MG63 (cell line): ENCODE data around the gene MAGEA9. TPM values are rescaled to one million over a fixed set of nuclear protein-coding genes. Genes with fewer than 3 reads are reported as not detected.
"Not testable (repeated sequence)": the region's sequence is repeated elsewhere in the genome, so short reads cannot be mapped to it uniquely, and the experiment has no call there.

ENCODE experiments used
- DNase-seq: peaks from one replicate; pipeline ENCODE4 v3.0.0-alpha.2; 2020
- H3K27me3 ChIP-seq: fragments of 250-450 bp; sonication (Bioruptor Pico); 2 replicates; pipeline ENCODE4 v1.5.1; 2020; ENCODE audit warnings: mild to moderate bottlenecking, moderate library complexity
- H3K36me3 ChIP-seq: fragments of 250-450 bp; sonication (Bioruptor Pico); 2 replicates; pipeline ENCODE4 v1.5.1; 2020; ENCODE audit warnings: mild to moderate bottlenecking, moderate library complexity
- H3K4me3 ChIP-seq: fragments of 250-450 bp; sonication (Bioruptor Pico); 2 replicates; pipeline ENCODE4 v1.5.1; 2020; ENCODE audit warnings: mild to moderate bottlenecking, moderate library complexity
- H3K9me3 ChIP-seq: fragments of 250-450 bp; sonication (Bioruptor Pico); 2 replicates; pipeline ENCODE4 v1.5.1; 2020; ENCODE audit warnings: mild to moderate bottlenecking, moderate library complexity
- total RNA-seq: library from RNA; depleted of rRNA; stranded (reverse); fragments of >200 nt; shearing (Covaris generic); gene quantifications from 2 replicates; pipeline ENCODE4 v1.2.3, GENCODE V29; 2014; ENCODE audit warnings: low replicate concordance

Gene MAGEA9
- total RNA-seq, 1 experiment from 2014 or later = not detected

GRCh38 chrX:149799095-149799714 is 17.5 kb downstream of the MAGEA9 start:
- Histone ChIP-seq H3K9me3 (no peaks in the 10 kb centered on the region), H3K4me3 (no peak overlapping the region), H3K36me3 (no peaks in the 10 kb centered on the region), H3K27me3 (no peaks in the 10 kb centered on the region)
- DNase-seq = no peak

DNA sequence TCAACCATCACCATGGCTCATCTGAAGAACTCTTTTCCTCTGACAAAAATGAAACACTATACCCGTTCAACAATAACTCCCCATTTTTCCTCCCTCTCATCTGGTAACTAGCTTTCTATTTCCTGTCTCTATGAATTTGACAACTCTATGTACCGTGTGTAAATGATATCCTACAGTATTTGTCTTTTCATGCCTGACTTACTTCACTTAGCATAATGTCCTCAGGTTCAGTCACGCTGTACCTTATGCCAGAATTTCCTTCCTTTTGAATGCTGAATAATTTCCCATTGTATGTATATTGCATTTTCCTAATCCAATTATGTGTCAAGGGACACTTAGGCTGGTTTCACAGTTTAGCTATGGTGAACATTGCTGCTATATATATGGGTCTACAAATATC is 18.2 kb downstream of the MAGEA9 start:
- Histone ChIP-seq H3K36me3 (no peaks in the 10 kb centered on the region), H3K27me3 (no peaks in the 10 kb centered on the region)
- no peak for DNase-seq

DNA sequence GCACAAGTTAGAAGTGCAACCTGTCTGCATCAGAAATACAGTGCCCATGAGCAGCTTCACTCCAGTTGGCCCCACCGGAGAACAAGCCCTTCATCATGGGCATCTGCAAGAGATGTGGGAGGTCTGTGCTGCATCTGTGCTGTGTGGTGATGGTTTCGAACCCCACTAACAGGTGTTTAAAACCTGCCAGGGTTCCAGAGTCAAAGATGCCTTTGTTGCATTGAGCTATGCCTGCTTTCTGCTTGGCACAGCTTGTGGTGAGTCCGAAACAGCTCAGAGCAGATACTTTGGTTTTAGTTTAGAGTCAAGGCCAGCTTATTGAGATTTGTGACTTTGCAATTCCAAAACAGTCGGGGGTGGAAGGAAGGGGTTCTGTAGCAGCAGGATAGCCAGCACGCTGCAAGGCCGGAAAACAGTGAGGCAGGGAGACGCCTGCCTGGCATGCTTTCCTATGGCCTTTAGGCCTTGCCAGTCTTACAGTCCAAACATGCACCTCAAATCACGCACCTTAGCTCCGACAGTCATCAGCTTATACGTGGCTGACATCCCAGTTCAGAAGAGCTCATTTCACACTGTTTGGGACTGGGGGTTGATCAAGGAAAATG is 21.8 kb downstream of the MAGEA9 start:
- DNase-seq = no peak
- Histone ChIP-seq H3K9me3 (no peaks in the 10 kb centered on the region), H3K36me3 (no peaks in the 10 kb centered on the region), H3K27me3 (no peaks in the 10 kb centered on the region), H3K4me3 (no peak overlapping the region)

More for the DNA sequence above, 18.2 kb downstream of the MAGEA9 start:
- no peaks in the 10 kb centered on the region for H3K9me3 ChIP-seq
- no peak overlapping the region for H3K4me3 ChIP-seq

GRCh38 chrX:149804102-149804501 is 22.4 kb downstream of the MAGEA9 start:
- no peak for DNase-seq

GRCh38 chrX:149807747-149808458 is 26.2 kb downstream of the MAGEA9 start:
- H3K9me3 ChIP-seq = no peaks in the 10 kb centered on the region
- H3K27me3 ChIP-seq = no peaks in the 10 kb centered on the region
- H3K4me3 ChIP-seq = no peak overlapping the region
- no peak for DNase-seq
- no peaks in the 10 kb centered on the region for H3K36me3 ChIP-seq

More at GRCh38 chrX:149804102-149804501, 22.4 kb downstream of the MAGEA9 start:
- H3K27me3 ChIP-seq = no peaks in the 10 kb centered on the region
- no peaks in the 10 kb centered on the region for H3K36me3 ChIP-seq
- no peak overlapping the region for H3K4me3 ChIP-seq
- H3K9me3 ChIP-seq = no peaks in the 10 kb centered on the region

- no peak overlapping the region for H3K4me3 ChIP-seq
- no peaks in the 10 kb centered on the region for H3K9me3 ChIP-seq
- no peaks in the 10 kb centered on the region for H3K36me3 ChIP-seq
- no peak for DNase-seq
- no peaks in the 10 kb centered on the region for H3K27me3 ChIP-seq
Observed at GRCh38 chrX:149818652-149819051, 36.9 kb downstream of the MAGEA9 start.

GRCh38 chrX:149819371-149819770 is 37.6 kb downstream of the MAGEA9 start:
- H3K4me3 ChIP-seq = no peak overlapping the region
- no peak for DNase-seq
- no peaks in the 10 kb centered on the region for H3K27me3 ChIP-seq
- no peaks in the 10 kb centered on the region for H3K36me3 ChIP-seq
- H3K9me3 ChIP-seq = no peaks in the 10 kb centered on the region

- no peaks in the 10 kb centered on the region for H3K9me3 ChIP-seq
- H3K27me3 ChIP-seq = no peaks in the 10 kb centered on the region
- H3K36me3 ChIP-seq = no peaks in the 10 kb centered on the region
- peak; percentile 18 for DNase-seq
- no peak overlapping the region for H3K4me3 ChIP-seq
Observed at GRCh38 chrX:149825424-149825823, 43.7 kb downstream of the MAGEA9 start.

GRCh38 chrX:149827254-149827653 is 45.5 kb downstream of the MAGEA9 start:
- Histone ChIP-seq H3K4me3 (no peak overlapping the region), H3K36me3 (no peaks in the 10 kb centered on the region), H3K9me3 (no peaks in the 10 kb centered on the region), H3K27me3 (no peaks in the 10 kb centered on the region)
- DNase-seq = no peak

DNA sequence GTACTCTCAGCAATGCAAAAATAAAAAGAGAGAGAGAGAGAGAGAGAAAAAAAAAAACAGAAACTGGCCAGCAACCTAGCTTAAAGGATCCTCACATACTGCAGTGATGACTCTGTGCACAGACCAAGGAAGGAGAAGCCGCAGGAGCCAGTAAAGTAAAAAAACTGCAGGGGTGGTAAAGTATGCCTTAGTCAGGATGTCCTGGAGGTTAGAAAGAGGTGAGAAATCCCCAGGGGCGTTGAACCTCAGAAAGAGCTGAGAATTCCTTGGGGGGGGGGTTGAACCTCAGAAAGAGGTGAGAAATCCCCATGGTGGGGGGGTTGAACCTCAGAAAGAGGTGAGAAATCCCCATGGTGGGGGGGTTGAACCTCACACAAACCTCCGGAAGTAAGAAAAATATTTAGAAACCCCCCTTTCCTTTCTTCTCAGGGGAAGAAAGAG is 48.0 kb downstream of the MAGEA9 start:
- Histone ChIP-seq H3K36me3 (no peaks in the 10 kb centered on the region), H3K4me3 (no peak overlapping the region)

DNA sequence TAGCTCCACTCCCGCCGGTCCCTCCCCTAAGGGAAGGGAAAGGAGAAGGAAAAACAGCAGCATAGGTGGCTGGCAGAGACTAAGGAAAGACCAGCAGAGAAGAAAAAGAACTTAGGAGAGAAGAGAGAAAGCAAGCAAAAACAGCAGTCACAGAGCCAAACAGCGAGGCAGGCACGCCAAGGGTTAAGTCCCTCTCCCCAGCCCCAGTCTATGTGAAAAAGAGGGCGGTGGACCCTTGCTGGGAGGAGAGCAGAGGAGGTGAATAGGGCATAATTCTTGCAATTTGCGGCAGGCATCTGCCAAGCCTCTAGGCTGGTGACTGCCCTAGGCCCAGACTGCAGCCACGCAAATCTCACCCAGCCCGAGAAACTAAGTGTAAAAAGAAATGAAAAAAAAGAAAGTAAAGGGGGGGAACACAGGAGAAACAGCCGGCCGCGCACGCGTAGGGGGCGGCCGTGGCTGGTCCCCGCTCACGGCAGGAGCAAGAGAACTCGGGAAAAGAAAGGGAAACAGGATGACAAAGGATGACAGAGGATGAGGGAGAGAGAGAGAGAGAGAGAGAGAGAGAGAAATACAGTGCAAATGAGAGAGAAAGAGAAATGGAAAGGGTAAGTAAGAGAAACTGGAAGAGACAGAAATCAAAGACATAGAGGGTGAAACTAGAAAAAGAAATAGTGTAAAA is 48.6 kb downstream of the MAGEA9 start:
- Histone ChIP-seq H3K27me3 (no peaks in the 10 kb centered on the region), H3K36me3 (no peaks in the 10 kb centered on the region), H3K9me3 (no peaks in the 10 kb centered on the region), H3K4me3 (peak overlapping the region; percentile 21)
- DNase-seq = peak; percentile 3

More for the DNA sequence above, 48.0 kb downstream of the MAGEA9 start:
- H3K27me3 ChIP-seq = no peaks in the 10 kb centered on the region
- H3K9me3 ChIP-seq = no peaks in the 10 kb centered on the region
- no peak for DNase-seq

GRCh38 chrX:149831473-149831872 is 49.7 kb downstream of the MAGEA9 start:
- DNase-seq = no peak
- Histone ChIP-seq H3K4me3 (no peak overlapping the region), H3K27me3 (no peaks in the 10 kb centered on the region), H3K9me3 (no peaks in the 10 kb centered on the region), H3K36me3 (no peaks in the 10 kb centered on the region)

- H3K27me3 ChIP-seq, DNase-seq, H3K36me3 ChIP-seq, H3K4me3 ChIP-seq, H3K9me3 ChIP-seq: not testable (repeated sequence)
Observed at GRCh38 chrX:149836728-149837127, 55.0 kb downstream of the MAGEA9 start.

DNA sequence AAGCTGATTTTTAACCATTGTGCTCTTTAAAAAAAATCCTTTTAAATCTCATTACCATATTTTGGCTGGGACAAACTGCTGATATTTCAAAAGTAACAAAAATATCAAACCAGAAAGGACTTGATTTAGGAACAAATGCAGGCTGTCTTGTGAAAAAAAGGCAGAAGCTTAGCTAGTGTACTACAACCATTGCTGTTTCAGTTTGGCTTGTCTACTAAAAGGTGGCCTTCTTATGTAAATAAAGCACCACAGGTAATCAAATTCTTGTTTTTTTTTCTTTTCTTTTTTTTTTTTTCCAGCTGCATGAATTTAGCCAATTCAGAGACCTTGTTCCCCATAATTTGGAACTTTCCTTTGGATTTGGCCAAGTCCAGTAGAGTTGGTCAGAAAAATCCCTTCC is 55.4 kb downstream of the MAGEA9 start:
- DNase-seq = no peak
- H3K9me3 ChIP-seq = no peaks in the 10 kb centered on the region
- no peaks in the 10 kb centered on the region for H3K27me3 ChIP-seq
- no peak overlapping the region for H3K4me3 ChIP-seq
- no peaks in the 10 kb centered on the region for H3K36me3 ChIP-seq
